SK-N-SH (cell line): ENCODE measurements around the gene MAP3K1. TPM values are rescaled to one million over a fixed set of nuclear protein-coding genes. Genes with fewer than 3 reads are reported as not detected.
A peak's percentile ranks its signal among the peaks of the same experiment; 100 is the strongest.

Experiments used
- CTCF ChIA-PET: fragments of 300-600, 350-600 bp; formaldehyde crosslinking; extraction: SDS; loops from one replicate; lab custom pipeline; 2021; lab: Yijun Ruan, JAX
- POLR2A ChIA-PET: fragments of 350-600 bp; sonication (Branson Sonifier 250); formaldehyde crosslinking; extraction: SDS; loops from one replicate; lab custom pipeline; 2020; ENCODE audit warnings: antibody characterized with exemption, inconsistent platforms; lab: Yijun Ruan, JAX
- DNase-seq: peaks from one replicate; pipeline ENCODE4 v3.0.0; 2012
- H2AFZ ChIP-seq: fragments of 200-600 bp; sonication (generic); 2 replicates; pipeline ENCODE4 v1.8.1; 2016; ENCODE audit warnings: antibody characterized with exemption, mild to moderate bottlenecking, low read depth
- H3F3A ChIP-seq: fragments of 200-600 bp; sonication (generic); replicated peaks from 2 replicates; pipeline ENCODE3; 2016; ENCODE audit warnings: antibody characterized with exemption, mild to moderate bottlenecking; ENCODE audit not compliant: insufficient read depth
- H3K27ac ChIP-seq, 2 experiments: fragments of 200-500 bp in 1 of 2; fragments of 200-600 bp in 1 of 2; sonication (Bioruptor generic) in 1 of 2; sonication (generic), shearing (Covaris generic) in 1 of 2; 2 replicates each; pipeline versions ENCODE4 v1.5.1 to v1.6.1; 2014 to 2016; ENCODE audit warnings: low read depth in 2 of 2, inconsistent platforms in 1 of 2, low read length in 1 of 2, mild to moderate bottlenecking in 1 of 2, mixed read lengths in 1 of 2
- H3K27me3 ChIP-seq: fragments of 200-600 bp; sonication (generic), shearing (Covaris generic); 2 replicates; pipeline ENCODE4 v1.6.1; 2016; ENCODE audit warnings: mixed run types; ENCODE audit not compliant: insufficient read depth
- H3K36me3 ChIP-seq, 2 experiments: fragments of 200-500 bp in 1 of 2; fragments of 200-600 bp in 1 of 2; sonication (Bioruptor generic) in 1 of 2; sonication (generic) in 1 of 2; replicated peaks in 1 of 2; 2 replicates each; pipeline versions ENCODE3 to v1.5.1; 2014 to 2016; ENCODE audit warnings: low read length in 1 of 2, mild to moderate bottlenecking in 1 of 2; ENCODE audit not compliant: insufficient read depth in 2 of 2, control insufficient read depth in 1 of 2
- H3K4me1 ChIP-seq, 2 experiments: fragments of 200-500 bp in 1 of 2; fragments of 200-600 bp in 1 of 2; sonication (Bioruptor generic) in 1 of 2; sonication (generic), shearing (Covaris generic) in 1 of 2; 2 replicates each; pipeline versions ENCODE4 v1.5.1 to v1.6.1; 2014 to 2016; ENCODE audit warnings: low read depth in 1 of 2, low read length in 1 of 2, mixed run types in 1 of 2; ENCODE audit not compliant: insufficient read depth in 2 of 2, control insufficient read depth in 1 of 2
- H3K4me2 ChIP-seq: fragments of 200-600 bp; sonication (generic), shearing (Covaris generic); 2 replicates; pipeline ENCODE4 v1.6.1; 2017; ENCODE audit warnings: mixed run types
- H3K4me3 ChIP-seq, 2 experiments: fragments of 200-500 bp in 1 of 2; fragments of 200-600 bp in 1 of 2; sonication (Bioruptor generic) in 1 of 2; sonication (generic), shearing (Covaris generic) in 1 of 2; 2 replicates each; pipeline versions ENCODE4 v1.5.1 to v1.8.1; 2014 to 2016; ENCODE audit warnings: low read depth in 2 of 2, inconsistent platforms in 1 of 2, low read length in 1 of 2, mild to moderate bottlenecking in 1 of 2, mixed read lengths in 1 of 2, moderate library complexity in 1 of 2
- H3K79me2 ChIP-seq: fragments of 200-600 bp; sonication (generic); 2 replicates; pipeline ENCODE4 v1.8.1; 2017; ENCODE audit warnings: mild to moderate bottlenecking; ENCODE audit not compliant: insufficient read depth
- H3K9ac ChIP-seq: fragments of 200-600 bp; sonication (generic); 2 replicates; pipeline ENCODE4 v1.6.1; 2017; ENCODE audit warnings: mixed run types
- H3K9me2 ChIP-seq: fragments of 200-600 bp; sonication (generic); 2 replicates; pipeline ENCODE4 v1.6.1; 2017; ENCODE audit warnings: mixed run types
- H3K9me3 ChIP-seq: fragments of 200-600 bp; sonication (generic); 2 replicates; pipeline ENCODE4 v1.6.1; 2017; ENCODE audit warnings: mixed run types, mild to moderate bottlenecking, moderate library complexity
- H4K20me1 ChIP-seq: fragments of 200-600 bp; sonication (generic); 2 replicates; pipeline ENCODE4 v1.6.1; 2017; ENCODE audit warnings: mild to moderate bottlenecking, mixed run types; ENCODE audit not compliant: insufficient read depth
- CHD2 ChIP-seq: fragments of 150-350 bp; IDR thresholded peaks from 2 replicates; pipeline ENCODE4 v1.6.1; 2018; ENCODE audit warnings: low read length; ENCODE audit not compliant: partially characterized antibody
- ELF1 ChIP-seq: IDR thresholded peaks from 2 replicates; pipeline ENCODE4 v1.4.0; 2012
- EP300 ChIP-seq, 2 experiments: IDR thresholded peaks; 2 replicates each; pipeline versions ENCODE4 v1.4.0 to v1.6.1; 2012; ENCODE audit warnings: borderline replicate concordance in 1 of 2, low read depth in 1 of 2, low read length in 1 of 2
- EZH2phosphoT487 ChIP-seq: fragments of 200-600 bp; sonication (generic); IDR thresholded peaks from 2 replicates; pipeline ENCODE4 v1.6.1; 2017; ENCODE audit warnings: low read depth, mixed run types, mild to moderate bottlenecking, antibody characterized with exemption, moderate library complexity, borderline replicate concordance
- FOXJ3 ChIP-seq: sonication (generic); formaldehyde crosslinking; IDR thresholded peaks from 2 replicates; pipeline ENCODE4 v1.5.1; 2020; ENCODE audit warnings: mild to moderate bottlenecking, missing genetic modification reagents
- GABPA ChIP-seq: IDR thresholded peaks from 2 replicates; pipeline ENCODE4 v1.4.0; 2012; ENCODE audit warnings: low read depth, mild to moderate bottlenecking
- GATA2 ChIP-seq: sonication (generic); formaldehyde crosslinking; IDR thresholded peaks from 2 replicates; pipeline ENCODE4 v1.5.0; 2020; ENCODE audit warnings: mild to moderate bottlenecking, missing genetic modification reagents
- MAX ChIP-seq: IDR thresholded peaks from 2 replicates; pipeline ENCODE4 v1.4.0; 2012; ENCODE audit warnings: low read depth
- MXI1 ChIP-seq: IDR thresholded peaks from 2 replicates; pipeline ENCODE4 v1.6.1; 2012; ENCODE audit warnings: mild to moderate bottlenecking, low read depth, low read length, improper control_type of control experiment
- POLR2AphosphoS5 ChIP-seq: IDR thresholded peaks from 2 replicates; pipeline ENCODE4 v1.6.1; 2012; ENCODE audit warnings: low read depth, low read length
- RAD21 ChIP-seq: IDR thresholded peaks from 2 replicates; pipeline ENCODE4 v1.6.1; 2012; ENCODE audit warnings: mild to moderate bottlenecking, low read length
- RCOR1 ChIP-seq: fragments of 150-350 bp; IDR thresholded peaks from 2 replicates; pipeline ENCODE4 v1.6.1; 2017; ENCODE audit warnings: antibody characterized with exemption, low read length
- RFX5 ChIP-seq: IDR thresholded peaks from 2 replicates; pipeline ENCODE4 v1.6.1; 2012; ENCODE audit warnings: mild to moderate bottlenecking, improper control_type of control experiment, low read length
- RXRA ChIP-seq: IDR thresholded peaks from 2 replicates; pipeline ENCODE4 v1.4.0; 2012; ENCODE audit warnings: low read depth, mild to moderate bottlenecking, borderline replicate concordance
- SIN3A ChIP-seq: IDR thresholded peaks from 2 replicates; pipeline ENCODE4 v1.6.1; 2012; ENCODE audit warnings: low read depth, mild to moderate bottlenecking, low read length, moderate library complexity, borderline replicate concordance
- TAF1 ChIP-seq: IDR thresholded peaks from 2 replicates; pipeline ENCODE4 v1.6.1; 2012; ENCODE audit warnings: low read depth, mild to moderate bottlenecking, low read length, moderate library complexity, borderline replicate concordance
- TCF12 ChIP-seq: IDR thresholded peaks from 2 replicates; pipeline ENCODE4 v1.4.0; 2012
- TEAD4 ChIP-seq: IDR thresholded peaks from 2 replicates; pipeline ENCODE4 v1.4.0; 2012; ENCODE audit warnings: mild to moderate bottlenecking, borderline replicate concordance; ENCODE audit not compliant: insufficient read depth
- YY1 ChIP-seq: IDR thresholded peaks from 2 replicates; pipeline ENCODE4 v1.4.0; 2012; ENCODE audit warnings: low read depth, mild to moderate bottlenecking
- WGBS: methylation state at CpG from one replicate; pipeline ENCODE4 v1.1.6; 2017; ENCODE audit warnings: low lambda C conversion rate; 5-methylcytosine and 5-hydroxymethylcytosine counted together
- polyA plus RNA-seq, 3 experiments: library from polyadenylated mRNA; depleted of rRNA; stranded (reverse); fragments of >200 nt; gene quantifications; 2 replicates each; pipeline ENCODE4 v1.2.3, GENCODE V29; 2012
- TF ChIP-seq, protein P1 (sequence below): fragments of 150-350 bp; IDR thresholded peaks from 2 replicates; pipeline ENCODE4 v1.6.1; 2016; ENCODE audit warnings: mild to moderate bottlenecking, low read depth, low read length
- TF ChIP-seq, protein P2 (sequence below): IDR thresholded peaks from 2 replicates; pipeline ENCODE4 v1.6.1; 2012; ENCODE audit warnings: mild to moderate bottlenecking, low read depth, low read length, moderate library complexity

Gene MAP3K1
- polyA plus RNA-seq, 1 of the 3 experiments (the other 2 are of a cell fraction) = 2.2 TPM

DNA sequence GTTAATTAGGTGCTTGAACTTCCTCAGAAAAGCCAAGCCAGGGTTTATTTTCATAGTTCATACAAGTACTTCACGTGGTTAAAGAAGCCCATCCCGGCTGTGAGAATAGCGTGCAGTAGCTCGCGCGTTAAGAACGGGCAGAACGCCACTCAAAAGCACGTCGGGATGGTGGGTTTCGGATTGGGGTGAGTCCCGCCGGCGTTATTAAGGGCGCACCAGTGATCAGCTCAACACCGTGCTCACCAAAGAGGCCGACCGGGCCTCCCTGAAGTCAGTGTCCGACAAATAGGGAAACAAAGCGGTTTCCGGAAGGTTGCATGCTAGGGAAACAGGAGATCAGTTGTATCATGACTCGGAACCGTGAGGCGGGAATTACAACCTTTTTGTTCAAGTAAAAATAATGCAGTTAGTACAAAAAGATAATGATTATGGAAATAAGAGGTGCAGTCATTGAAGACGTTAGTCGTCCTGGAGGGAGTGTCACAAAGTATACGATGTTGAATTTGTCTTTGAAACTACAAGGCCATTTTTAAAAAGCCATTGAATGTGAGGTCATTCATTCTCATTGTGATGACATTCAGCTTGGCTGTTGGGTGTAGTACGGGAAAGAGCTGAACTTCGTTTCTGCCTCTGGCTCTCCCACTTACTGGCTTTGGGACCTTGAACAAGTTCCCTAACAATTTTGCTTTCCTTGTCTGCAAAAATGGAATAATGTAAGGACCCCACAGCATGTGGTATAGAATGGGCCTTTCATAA, 95.0 kb downstream of the MAP3K1 start:
- H3K4me2 ChIP-seq = peak overlapping the region; percentile 93
- no peaks in the 10 kb centered on the region for H3K9me3 ChIP-seq
- H2AFZ ChIP-seq = peak overlapping the region; percentile 90
- peak overlapping the region; percentile 91 for H3K9ac ChIP-seq
- peak overlapping the region; percentile 95 to 98 for H3K27ac ChIP-seq
- CTCF ChIA-PET = interaction anchor here (0.9 to 1.9 kb wide), 5 partner anchors 10 to 640 kb away, joined by 3 to 6 read pairs (median 4); no protein-coding TSS in a partner anchor
- peaks cover 0 to 14% of the 10 kb centered on the region in 2 experiments; a peak in 2 of 4 replicates for H3K4me1 ChIP-seq
- peaks cover 7% of the 10 kb centered on the region for H3F3A ChIP-seq
- H3K36me3 ChIP-seq = peaks cover 13 to 20% of the 10 kb centered on the region in 2 experiments
- H3K4me3 ChIP-seq = peak overlapping the region; percentile 72 to 77
- POLR2A ChIA-PET = interaction anchor here (0.7 to 2.6 kb wide), 8 partner anchors 8 to 640 kb away, joined by 3 to 14 read pairs (median 3); no protein-coding TSS in a partner anchor
- DNase-seq = peak; percentile 36
- H3K79me2 ChIP-seq = peaks cover 15% of the 10 kb centered on the region; the same call in 1 of the 2 replicates
- H3K9me2 ChIP-seq = no peaks in the 10 kb centered on the region
- H4K20me1 ChIP-seq = no peaks in the 10 kb centered on the region
- H3K27me3 ChIP-seq = no peaks in the 10 kb centered on the region
- TF ChIP-seq CHD2 = no peak
- TF ChIP-seq SIN3A = 0 out of 2 replicates have a peak, but pooled peaks have one; percentile 5
- TF ChIP-seq MAX = peak; percentile 87
- TF ChIP-seq POLR2AphosphoS5 = no peak
- TF ChIP-seq MXI1 = peak; percentile 95
- TF ChIP-seq EP300 (IDR thresholded peaks at IDR 0.05; ENCODE audit: borderline replicate concordance in 1 of 2, low read depth in 1 of 2, low read length in 1 of 2) = peak in 1 of 2 experiments; percentile 5; a peak in 1 of 4 replicates
- TF ChIP-seq TAF1 = no peak
- no peak for TF ChIP-seq RXRA
- TF ChIP-seq, protein P1, sequence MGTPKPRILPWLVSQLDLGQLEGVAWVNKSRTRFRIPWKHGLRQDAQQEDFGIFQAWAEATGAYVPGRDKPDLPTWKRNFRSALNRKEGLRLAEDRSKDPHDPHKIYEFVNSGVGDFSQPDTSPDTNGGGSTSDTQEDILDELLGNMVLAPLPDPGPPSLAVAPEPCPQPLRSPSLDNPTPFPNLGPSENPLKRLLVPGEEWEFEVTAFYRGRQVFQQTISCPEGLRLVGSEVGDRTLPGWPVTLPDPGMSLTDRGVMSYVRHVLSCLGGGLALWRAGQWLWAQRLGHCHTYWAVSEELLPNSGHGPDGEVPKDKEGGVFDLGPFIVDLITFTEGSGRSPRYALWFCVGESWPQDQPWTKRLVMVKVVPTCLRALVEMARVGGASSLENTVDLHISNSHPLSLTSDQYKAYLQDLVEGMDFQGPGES = no peak
- no peak for TF ChIP-seq FOXJ3
- WGBS = 4% methylated on average over 29 of the region's 29 CpGs

- H2AFZ ChIP-seq = no peak overlapping the region
- peaks cover 0 to 15% of the 10 kb centered on the region in 2 experiments; a peak in 2 of 4 replicates for H3K4me1 ChIP-seq
- H3K4me3 ChIP-seq = no peak overlapping the region
- H3K36me3 ChIP-seq = peaks cover 21% of the 10 kb centered on the region in 2 experiments
- DNase-seq = no peak
- peak overlapping the region in 1 of 2 experiments; percentile 58; a peak in 2 of 4 replicates for H3K27ac ChIP-seq
- no peaks in the 10 kb centered on the region for H3K9me2 ChIP-seq
- ChIA-PET CTCF (no interaction called here), POLR2A (no interaction called here)
- WGBS = 98% methylated on average over 3 of the region's 3 CpGs
- H3K27me3 ChIP-seq = no peaks in the 10 kb centered on the region
- no peaks in the 10 kb centered on the region for H4K20me1 ChIP-seq
- peaks cover 17% of the 10 kb centered on the region for H3F3A ChIP-seq
- H3K9me3 ChIP-seq = no peaks in the 10 kb centered on the region
- H3K9ac ChIP-seq = no peak overlapping the region
- no peak overlapping the region for H3K4me2 ChIP-seq
- H3K79me2 ChIP-seq = peaks cover 15% of the 10 kb centered on the region; the same call in 1 of the 2 replicates
- TF ChIP-seq MXI1 (no peak), SIN3A (no peak), RCOR1 (no peak), RAD21 (no peak), TCF12 (no peak), YY1 (no peak), RFX5 (no peak), ELF1 (no peak), GATA2 (CRISPR knock-in tag) (no peak), TEAD4 (no peak), FOXJ3 (no peak), GABPA (no peak), EZH2phosphoT487 (no peak)
- TF ChIP-seq, protein P1 = no peak
- TF ChIP-seq, protein P2, sequence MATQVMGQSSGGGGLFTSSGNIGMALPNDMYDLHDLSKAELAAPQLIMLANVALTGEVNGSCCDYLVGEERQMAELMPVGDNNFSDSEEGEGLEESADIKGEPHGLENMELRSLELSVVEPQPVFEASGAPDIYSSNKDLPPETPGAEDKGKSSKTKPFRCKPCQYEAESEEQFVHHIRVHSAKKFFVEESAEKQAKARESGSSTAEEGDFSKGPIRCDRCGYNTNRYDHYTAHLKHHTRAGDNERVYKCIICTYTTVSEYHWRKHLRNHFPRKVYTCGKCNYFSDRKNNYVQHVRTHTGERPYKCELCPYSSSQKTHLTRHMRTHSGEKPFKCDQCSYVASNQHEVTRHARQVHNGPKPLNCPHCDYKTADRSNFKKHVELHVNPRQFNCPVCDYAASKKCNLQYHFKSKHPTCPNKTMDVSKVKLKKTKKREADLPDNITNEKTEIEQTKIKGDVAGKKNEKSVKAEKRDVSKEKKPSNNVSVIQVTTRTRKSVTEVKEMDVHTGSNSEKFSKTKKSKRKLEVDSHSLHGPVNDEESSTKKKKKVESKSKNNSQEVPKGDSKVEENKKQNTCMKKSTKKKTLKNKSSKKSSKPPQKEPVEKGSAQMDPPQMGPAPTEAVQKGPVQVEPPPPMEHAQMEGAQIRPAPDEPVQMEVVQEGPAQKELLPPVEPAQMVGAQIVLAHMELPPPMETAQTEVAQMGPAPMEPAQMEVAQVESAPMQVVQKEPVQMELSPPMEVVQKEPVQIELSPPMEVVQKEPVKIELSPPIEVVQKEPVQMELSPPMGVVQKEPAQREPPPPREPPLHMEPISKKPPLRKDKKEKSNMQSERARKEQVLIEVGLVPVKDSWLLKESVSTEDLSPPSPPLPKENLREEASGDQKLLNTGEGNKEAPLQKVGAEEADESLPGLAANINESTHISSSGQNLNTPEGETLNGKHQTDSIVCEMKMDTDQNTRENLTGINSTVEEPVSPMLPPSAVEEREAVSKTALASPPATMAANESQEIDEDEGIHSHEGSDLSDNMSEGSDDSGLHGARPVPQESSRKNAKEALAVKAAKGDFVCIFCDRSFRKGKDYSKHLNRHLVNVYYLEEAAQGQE = no peak
Measured at GRCh38 chr5:56913766-56914165, 98.4 kb downstream of the MAP3K1 start.
